ENCODE data around the gene MRPL40. TPM values are rescaled to one million over a fixed set of nuclear protein-coding genes. Genes with fewer than 3 reads are reported as not detected.

The MRPL40 gene
- total RNA-seq, 1 donor: 34.4 TPM

- TF ChIP-seq CTCF (IDR thresholded peaks at IDR 0.05; ENCODE audit: extremely low read depth, low read depth, low read length): no peak
- Histone ChIP-seq H3K4me1 (ENCODE audit: insufficient read depth, low read length) (no peaks in the 10 kb centered on the region), H3K36me3 (ENCODE audit: insufficient read depth, low read length) (peaks cover 59% of the 10 kb centered on the region), H3K27me3 (ENCODE audit: insufficient read depth, low read length) (no peaks in the 10 kb centered on the region), H3K4me3 (ENCODE audit: insufficient read depth, low read length) (no peak overlapping the region), H4K20me1 (ENCODE audit: insufficient read depth, low read length) (peaks cover 2% of the 10 kb centered on the region), H3K9me3 (ENCODE audit: low read depth, low read length) (no peaks in the 10 kb centered on the region), H3K27ac (ENCODE audit: low read depth, low read length) (no peak overlapping the region), H2AFZ (ENCODE audit: low read length) (no peak overlapping the region), H3K79me2 (ENCODE audit: insufficient read depth, low read length) (no peaks in the 10 kb centered on the region), H3K4me2 (ENCODE audit: insufficient read depth, low read length) (no peak overlapping the region)
- DNase-seq (ENCODE audit: insufficient read length, low spot score, missing footprints): peak; percentile 75
These were observed 34.1 kb upstream of the MRPL40 start for GRCh38 chr22:19398206-19398605.

GRCh38 chr22:19398652-19399051 is 33.7 kb upstream of the MRPL40 start:
- no peaks in the 10 kb centered on the region for H3K27me3 ChIP-seq (ENCODE audit: insufficient read depth, low read length)
- peaks cover 2% of the 10 kb centered on the region for H4K20me1 ChIP-seq (ENCODE audit: insufficient read depth, low read length)
- no peak overlapping the region for H3K27ac ChIP-seq (ENCODE audit: low read depth, low read length)
- no peak for TF ChIP-seq CTCF (IDR thresholded peaks at IDR 0.05; ENCODE audit: extremely low read depth, low read depth, low read length)
- H2AFZ ChIP-seq (ENCODE audit: low read length): no peak overlapping the region
- no peaks in the 10 kb centered on the region for H3K79me2 ChIP-seq (ENCODE audit: insufficient read depth, low read length)
- peaks cover 56% of the 10 kb centered on the region for H3K36me3 ChIP-seq (ENCODE audit: insufficient read depth, low read length)
- DNase-seq (ENCODE audit: insufficient read length, low spot score, missing footprints): no peak
- no peak overlapping the region for H3K4me2 ChIP-seq (ENCODE audit: insufficient read depth, low read length)
- H3K4me3 ChIP-seq (ENCODE audit: insufficient read depth, low read length): no peak overlapping the region
- no peaks in the 10 kb centered on the region for H3K9me3 ChIP-seq (ENCODE audit: low read depth, low read length)
- no peaks in the 10 kb centered on the region for H3K4me1 ChIP-seq (ENCODE audit: insufficient read depth, low read length)

GRCh38 chr22:19400881-19401280 is 31.5 kb upstream of the MRPL40 start:
- DNase-seq (ENCODE audit: insufficient read length, low spot score, missing footprints): no peak
- H3K27ac ChIP-seq (ENCODE audit: low read depth, low read length): no peak overlapping the region
- H3K9me3 ChIP-seq (ENCODE audit: low read depth, low read length): no peaks in the 10 kb centered on the region
- H3K4me2 ChIP-seq (ENCODE audit: insufficient read depth, low read length): no peak overlapping the region
- no peaks in the 10 kb centered on the region for H3K79me2 ChIP-seq (ENCODE audit: insufficient read depth, low read length)
- no peaks in the 10 kb centered on the region for H3K27me3 ChIP-seq (ENCODE audit: insufficient read depth, low read length)
- TF ChIP-seq CTCF (IDR thresholded peaks at IDR 0.05; ENCODE audit: extremely low read depth, low read depth, low read length): no peak
- H3K36me3 ChIP-seq (ENCODE audit: insufficient read depth, low read length): peaks cover 51% of the 10 kb centered on the region
- H3K4me3 ChIP-seq (ENCODE audit: insufficient read depth, low read length): no peak overlapping the region
- H4K20me1 ChIP-seq (ENCODE audit: insufficient read depth, low read length): peaks cover 2% of the 10 kb centered on the region
- no peaks in the 10 kb centered on the region for H3K4me1 ChIP-seq (ENCODE audit: insufficient read depth, low read length)
- H2AFZ ChIP-seq (ENCODE audit: low read length): no peak overlapping the region

- Histone ChIP-seq H3K4me3 (ENCODE audit: insufficient read depth, low read length) (no peak overlapping the region), H2AFZ (ENCODE audit: low read length) (no peak overlapping the region), H3K79me2 (ENCODE audit: insufficient read depth, low read length) (no peaks in the 10 kb centered on the region), H4K20me1 (ENCODE audit: insufficient read depth, low read length) (peaks cover 2% of the 10 kb centered on the region), H3K27ac (ENCODE audit: low read depth, low read length) (no peak overlapping the region), H3K4me2 (ENCODE audit: insufficient read depth, low read length) (no peak overlapping the region), H3K36me3 (ENCODE audit: insufficient read depth, low read length) (peaks cover 54% of the 10 kb centered on the region), H3K27me3 (ENCODE audit: insufficient read depth, low read length) (no peaks in the 10 kb centered on the region), H3K4me1 (ENCODE audit: insufficient read depth, low read length) (no peaks in the 10 kb centered on the region), H3K9me3 (ENCODE audit: low read depth, low read length) (no peaks in the 10 kb centered on the region)
- DNase-seq (ENCODE audit: insufficient read length, low spot score, missing footprints): no peak
- no peak for TF ChIP-seq CTCF (IDR thresholded peaks at IDR 0.05; ENCODE audit: extremely low read depth, low read depth, low read length)
These were observed 30.9 kb upstream of the MRPL40 start for GRCh38 chr22:19401483-19401882.
